ENCODE results near the gene CTCFL.
"Not testable (repeated sequence)": the region's sequence is repeated elsewhere in the genome, so short reads cannot be mapped to it uniquely, and the experiment has no call there.

Gene CTCFL

GRCh38 chr20:57523782-57524181 is 1.2 kb downstream of the CTCFL start:
- TF ChIP-seq CTCF (IDR thresholded peaks at IDR 0.05; ENCODE audit: low read depth, low read length, missing control alignments) = no peak
- no peak for DNase-seq (ENCODE audit: low read depth)
- in situ Hi-C loops (cut with HindIII; ENCODE audit: low sequenced_read_pairs) = loop anchor here (25.0 kb wide), 1 partner anchor 664 kb away; no protein-coding TSS in a partner anchor
- no peak overlapping the region for H3K4me3 ChIP-seq (ENCODE audit: low read depth, low read length)

- no peak for TF ChIP-seq CTCF (IDR thresholded peaks at IDR 0.05; ENCODE audit: low read depth, low read length, missing control alignments)
- no peak overlapping the region for H3K4me3 ChIP-seq (ENCODE audit: low read depth, low read length)
- in situ Hi-C loops (cut with HindIII; ENCODE audit: low sequenced_read_pairs) = loop anchor here (25.0 kb wide), 1 partner anchor 665 kb away; no protein-coding TSS in a partner anchor
- DNase-seq (ENCODE audit: low read depth) = no peak
These were observed 2.4 kb downstream of the CTCFL start for GRCh38 chr20:57522380-57523140.

- no peak for DNase-seq (ENCODE audit: low read depth)
- in situ Hi-C loops (cut with HindIII; ENCODE audit: low sequenced_read_pairs) = loop anchor here (5.0 to 25.0 kb wide), 4 partner anchors 44 to 714 kb away; partner anchors contain the start of gene PCK1
- TF ChIP-seq CTCF (IDR thresholded peaks at IDR 0.05; ENCODE audit: low read depth, low read length, missing control alignments) = no peak
- H3K4me3 ChIP-seq (ENCODE audit: low read depth, low read length) = no peak overlapping the region
These were observed 7.0 kb downstream of the CTCFL start for GRCh38 chr20:57517904-57518303.

- peak; percentile 47 for DNase-seq (ENCODE audit: low read depth)
- no peak overlapping the region for H3K4me3 ChIP-seq (ENCODE audit: low read depth, low read length)
- peak; percentile 79 for TF ChIP-seq CTCF (IDR thresholded peaks at IDR 0.05; ENCODE audit: low read depth, low read length, missing control alignments)
- in situ Hi-C loops (cut with HindIII; ENCODE audit: low sequenced_read_pairs) = loop anchor here (25.0 kb wide), 1 partner anchor 673 kb away; no protein-coding TSS in a partner anchor
These were observed 10.6 kb downstream of the CTCFL start for GRCh38 chr20:57514273-57514751.

GRCh38 chr20:57513199-57513598 is 11.7 kb downstream of the CTCFL start:
- in situ Hi-C loops (cut with HindIII; ENCODE audit: low sequenced_read_pairs) = loop anchor here (25.0 kb wide), 1 partner anchor 674 kb away; no protein-coding TSS in a partner anchor
- DNase-seq (ENCODE audit: low read depth) = no peak
- TF ChIP-seq CTCF (IDR thresholded peaks at IDR 0.05; ENCODE audit: low read depth, low read length, missing control alignments) = no peak
- H3K4me3 ChIP-seq (ENCODE audit: low read depth, low read length) = no peak overlapping the region

- TF ChIP-seq CTCF (IDR thresholded peaks at IDR 0.05; ENCODE audit: low read depth, low read length, missing control alignments) = no peak
- no peak for DNase-seq (ENCODE audit: low read depth)
- in situ Hi-C loops (cut with HindIII; ENCODE audit: low sequenced_read_pairs) = loop anchor here (25.0 kb wide), 1 partner anchor 675 kb away; no protein-coding TSS in a partner anchor
- no peak overlapping the region for H3K4me3 ChIP-seq (ENCODE audit: low read depth, low read length)
These were observed 12.5 kb downstream of the CTCFL start for GRCh38 chr20:57512432-57512831.

GRCh38 chr20:57511709-57512108 is 13.2 kb downstream of the CTCFL start:
- not testable (repeated sequence) for H3K4me3 ChIP-seq (ENCODE audit: low read depth, low read length); DNase-seq (ENCODE audit: low read depth)
- in situ Hi-C loops (cut with HindIII; ENCODE audit: low sequenced_read_pairs) = loop anchor here (25.0 kb wide), 1 partner anchor 676 kb away; no protein-coding TSS in a partner anchor

Data from astrocyte of the cerebellum (primary cell).